Measurements from ENCODE around the gene HOXB4. TPM values are rescaled to one million over a fixed set of nuclear protein-coding genes. Genes with fewer than 3 reads are reported as not detected.

The HOXB4 gene
- total RNA-seq, 1 experiment from 2014 or later = 0.22 TPM

DNA sequence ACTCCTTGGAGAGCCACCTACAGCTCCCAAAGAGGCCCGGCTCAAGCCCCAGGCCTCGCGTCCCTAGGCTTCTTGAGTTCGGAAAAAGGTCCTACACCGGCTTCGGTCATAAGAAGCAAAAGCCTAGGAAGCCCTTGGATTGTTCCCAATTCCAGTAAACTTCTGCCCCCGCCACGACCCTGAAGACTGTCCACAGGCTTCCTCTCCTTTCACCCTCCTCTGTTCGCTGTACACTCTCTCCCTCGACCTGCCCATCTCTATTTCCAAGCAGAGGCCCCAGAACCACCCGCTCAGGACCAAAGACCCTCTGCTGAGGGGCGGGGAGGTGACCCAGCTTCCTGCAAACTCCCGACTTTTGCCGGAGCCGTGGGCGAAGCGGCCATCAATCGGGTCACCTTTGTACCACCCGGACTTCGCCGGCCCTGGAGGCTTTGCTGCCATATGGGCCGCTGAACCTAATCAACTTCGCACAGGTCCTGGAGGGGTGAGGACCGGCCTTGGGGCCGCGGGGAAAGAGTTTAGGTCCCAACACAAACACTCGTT, 36.0 kb downstream of the HOXB4 start:
- intact Hi-C loops (cut with micrococcal nuclease) = no loop called here
- H3K4me3 ChIP-seq (ENCODE audit: low read length) = no peak overlapping the region
- H3K9me3 ChIP-seq (ENCODE audit: low read length) = no peaks in the 10 kb centered on the region
- CTCF ChIA-PET = interaction anchor here (0.6 kb wide), 1 partner anchor 36 kb away, joined by 3 read pairs; no protein-coding TSS in a partner anchor
- BruUV-seq (replicated peaks) = no TSS peak
- DNase-seq (no peak), ATAC-seq (no peak)
- peak overlapping the region; percentile 50 for H3K4me2 ChIP-seq (ENCODE audit: low read length)
- no peaks in the 10 kb centered on the region for H4K20me1 ChIP-seq (ENCODE audit: low read length)
- TF ChIP-seq, protein P1, sequence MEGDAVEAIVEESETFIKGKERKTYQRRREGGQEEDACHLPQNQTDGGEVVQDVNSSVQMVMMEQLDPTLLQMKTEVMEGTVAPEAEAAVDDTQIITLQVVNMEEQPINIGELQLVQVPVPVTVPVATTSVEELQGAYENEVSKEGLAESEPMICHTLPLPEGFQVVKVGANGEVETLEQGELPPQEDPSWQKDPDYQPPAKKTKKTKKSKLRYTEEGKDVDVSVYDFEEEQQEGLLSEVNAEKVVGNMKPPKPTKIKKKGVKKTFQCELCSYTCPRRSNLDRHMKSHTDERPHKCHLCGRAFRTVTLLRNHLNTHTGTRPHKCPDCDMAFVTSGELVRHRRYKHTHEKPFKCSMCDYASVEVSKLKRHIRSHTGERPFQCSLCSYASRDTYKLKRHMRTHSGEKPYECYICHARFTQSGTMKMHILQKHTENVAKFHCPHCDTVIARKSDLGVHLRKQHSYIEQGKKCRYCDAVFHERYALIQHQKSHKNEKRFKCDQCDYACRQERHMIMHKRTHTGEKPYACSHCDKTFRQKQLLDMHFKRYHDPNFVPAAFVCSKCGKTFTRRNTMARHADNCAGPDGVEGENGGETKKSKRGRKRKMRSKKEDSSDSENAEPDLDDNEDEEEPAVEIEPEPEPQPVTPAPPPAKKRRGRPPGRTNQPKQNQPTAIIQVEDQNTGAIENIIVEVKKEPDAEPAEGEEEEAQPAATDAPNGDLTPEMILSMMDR (conservative IDR thresholded peaks at IDR 0.05; ENCODE audit: low read depth, low read length) = no peak
- TF ChIP-seq EZH2phosphoT487 (IDR thresholded peaks at IDR 0.05; ENCODE audit: borderline replicate concordance, low read length) (no peak), EZH2 (IDR thresholded peaks at IDR 0.05; ENCODE audit: low read length, unreplicated experiment) (no peak)
- no peaks in the 10 kb centered on the region for H3F3A ChIP-seq (ENCODE audit: low read length, unreplicated experiment)
- 0 out of 2 replicates have a peak, but pooled peaks cover 2% of the 10 kb centered on the region for H3K4me1 ChIP-seq (ENCODE audit: insufficient read depth, low read length)
- H3K27ac ChIP-seq (ENCODE audit: low read length) = no peak overlapping the region
- no peaks in the 10 kb centered on the region for H3K36me3 ChIP-seq (ENCODE audit: low read depth, low read length)
- no peaks in the 10 kb centered on the region for H3K79me2 ChIP-seq (ENCODE audit: low read length)
- no peaks in the 10 kb centered on the region for H3K9me2 ChIP-seq (replicated peaks; ENCODE audit: low read length)
- no peaks in the 10 kb centered on the region for H3K27me3 ChIP-seq (ENCODE audit: low read length)
- POLR2A ChIA-PET (ENCODE audit: unreplicated experiment) = no interaction called here
- H2AFZ ChIP-seq (ENCODE audit: low read length) = no peak overlapping the region
- H3K9ac ChIP-seq (ENCODE audit: low read length) = no peak overlapping the region

- Histone ChIP-seq H3K4me2 (ENCODE audit: low read length) (no peak overlapping the region), H3K27me3 (ENCODE audit: low read length) (no peaks in the 10 kb centered on the region), H3K9me3 (ENCODE audit: low read length) (no peaks in the 10 kb centered on the region), H3K27ac (ENCODE audit: low read length) (no peak overlapping the region), H2AFZ (ENCODE audit: low read length) (no peak overlapping the region), H4K20me1 (ENCODE audit: low read length) (no peaks in the 10 kb centered on the region), H3F3A (ENCODE audit: low read length, unreplicated experiment) (no peaks in the 10 kb centered on the region), H3K4me1 (ENCODE audit: insufficient read depth, low read length) (0 out of 2 replicates have a peak, but pooled peaks cover 3% of the 10 kb centered on the region), H3K9ac (ENCODE audit: low read length) (no peak overlapping the region), H3K4me3 (ENCODE audit: low read length) (no peak overlapping the region), H3K36me3 (ENCODE audit: low read depth, low read length) (no peaks in the 10 kb centered on the region), H3K9me2 (replicated peaks; ENCODE audit: low read length) (no peaks in the 10 kb centered on the region), H3K79me2 (ENCODE audit: low read length) (no peaks in the 10 kb centered on the region)
- POLR2A ChIA-PET (ENCODE audit: unreplicated experiment) = no interaction called here
- no TSS peak for BruUV-seq (replicated peaks)
- ATAC-seq = no peak
- intact Hi-C loops (cut with micrococcal nuclease) = no loop called here
- CTCF ChIA-PET = interaction anchor here (0.6 kb wide), 1 partner anchor 36 kb away, joined by 3 read pairs; no protein-coding TSS in a partner anchor
- TF ChIP-seq, protein P1 (conservative IDR thresholded peaks at IDR 0.05; ENCODE audit: low read depth, low read length) = no peak
- TF ChIP-seq EZH2phosphoT487 (IDR thresholded peaks at IDR 0.05; ENCODE audit: borderline replicate concordance, low read length) (no peak), EZH2 (IDR thresholded peaks at IDR 0.05; ENCODE audit: low read length, unreplicated experiment) (no peak)
- DNase-seq = no peak
These were observed 36.5 kb downstream of the HOXB4 start for GRCh38 chr17:48541577-48542113.

- H3K9ac ChIP-seq (ENCODE audit: low read length) = no peak overlapping the region
- no TSS peak for BruUV-seq (replicated peaks)
- no peak overlapping the region for H3K4me2 ChIP-seq (ENCODE audit: low read length)
- no peak overlapping the region for H3K4me3 ChIP-seq (ENCODE audit: low read length)
- POLR2A ChIA-PET (ENCODE audit: unreplicated experiment) = no interaction called here
- no peaks in the 10 kb centered on the region for H3K9me3 ChIP-seq (ENCODE audit: low read length)
- ATAC-seq (no peak), DNase-seq (no peak)
- intact Hi-C loops (cut with micrococcal nuclease) = no loop called here
- no peaks in the 10 kb centered on the region for H3K9me2 ChIP-seq (replicated peaks; ENCODE audit: low read length)
- no peaks in the 10 kb centered on the region for H3F3A ChIP-seq (ENCODE audit: low read length, unreplicated experiment)
- no peak for TF ChIP-seq EZH2phosphoT487 (IDR thresholded peaks at IDR 0.05; ENCODE audit: borderline replicate concordance, low read length)
- no peak overlapping the region for H3K27ac ChIP-seq (ENCODE audit: low read length)
- no peaks in the 10 kb centered on the region for H3K36me3 ChIP-seq (ENCODE audit: low read depth, low read length)
- CTCF ChIA-PET = no interaction called here
- H3K27me3 ChIP-seq (ENCODE audit: low read length) = no peaks in the 10 kb centered on the region
- H4K20me1 ChIP-seq (ENCODE audit: low read length) = no peaks in the 10 kb centered on the region
- no peak overlapping the region for H2AFZ ChIP-seq (ENCODE audit: low read length)
- H3K4me1 ChIP-seq (ENCODE audit: insufficient read depth, low read length) = 0 out of 2 replicates have a peak, but pooled peaks cover 3% of the 10 kb centered on the region
- H3K79me2 ChIP-seq (ENCODE audit: low read length) = no peaks in the 10 kb centered on the region
These were observed 37.0 kb downstream of the HOXB4 start for GRCh38 chr17:48541036-48541576.

All from PC-3 (cell line).